HFFc6 (cell line): ENCODE data around the gene ACACB. TPM values are rescaled to one million over a fixed set of nuclear protein-coding genes. Genes with fewer than 3 reads are reported as not detected.
A peak's percentile ranks its signal among the peaks of the same experiment; 100 is the strongest.

Source experiments
- DNase-seq: peaks from one replicate; pipeline ENCODE4 v3.0.0-alpha.2; 2018
- H3K27ac Mint-ChIP-seq: 2 replicates; pipeline ENCODE4 v1.8.0; 2020; ENCODE audit warnings: mild to moderate bottlenecking, mixed read lengths
- H3K27me3 Mint-ChIP-seq: 2 replicates; pipeline ENCODE4 v1.8.0; 2021; ENCODE audit warnings: mild to moderate bottlenecking, moderate library complexity, mixed read lengths; ENCODE audit not compliant: insufficient read depth
- H3K36me3 Mint-ChIP-seq: 2 replicates; pipeline ENCODE4 v1.8.0; 2021; ENCODE audit warnings: low read depth, mixed read lengths
- H3K4me1 Mint-ChIP-seq: 2 replicates; pipeline ENCODE4 v1.8.0; 2020; ENCODE audit warnings: low read depth, mixed read lengths
- H3K4me3 Mint-ChIP-seq: 2 replicates; pipeline ENCODE4 v1.8.0; 2020; ENCODE audit warnings: mild to moderate bottlenecking, moderate library complexity, mixed read lengths
- H3K9me3 Mint-ChIP-seq: 2 replicates; pipeline ENCODE4 v1.8.0; 2020; ENCODE audit warnings: mild to moderate bottlenecking, mixed read lengths
- CTCF ChIP-seq: fragments of 200-600 bp; sonication (generic); IDR thresholded peaks from 2 replicates; pipeline ENCODE4 v1.5.0; 2021; ENCODE audit warnings: antibody characterized with exemption, mild to moderate bottlenecking
- total RNA-seq, 6 experiments: library from RNA; stranded (reverse); fragmentation: NEBNext Ultra II Directional; extraction: Animal tissue kit (Norgen Biotek cat#: 25700); gene quantifications; 2 replicates in 1 of 6; 3 replicates in 5 of 6; pipeline ENCODE4 v1.2.3, GENCODE V29; 2021

The ACACB gene
- total RNA-seq, 6 experiments from 2014 or later = 1.0 to 2.1 (median 1.3) TPM

DNA sequence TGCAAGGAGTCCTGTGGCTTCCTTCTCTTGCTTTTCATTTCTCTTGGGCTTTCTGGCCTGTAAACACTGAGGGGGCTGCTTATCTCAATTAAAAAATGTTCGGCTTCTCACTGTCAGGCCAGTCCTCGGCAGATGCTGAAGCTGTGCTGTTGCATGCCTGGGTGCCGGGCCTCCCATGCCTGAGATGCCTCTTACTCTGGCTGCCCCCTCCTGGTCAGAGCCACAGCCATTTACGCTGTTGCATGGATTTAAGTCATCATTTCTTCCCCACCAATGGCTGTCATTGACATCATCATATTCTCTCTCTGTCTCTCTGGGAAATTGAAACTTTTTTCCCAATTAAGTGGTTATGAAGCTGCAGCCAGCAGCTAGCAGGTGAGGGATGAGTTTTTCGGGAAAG is 139.0 kb downstream of the ACACB start:
- Mint-ChIP-seq H3K36me3 (no peaks in the 10 kb centered on the region), H3K9me3 (peaks cover 19% of the 10 kb centered on the region; the same call in 1 of the 2 replicates), H3K4me3 (no peak overlapping the region), H3K4me1 (no peaks in the 10 kb centered on the region), H3K27me3 (peaks cover 5% of the 10 kb centered on the region), H3K27ac (no peak overlapping the region)
- peak; percentile 44 for TF ChIP-seq CTCF
- DNase-seq = no peak

- Mint-ChIP-seq H3K4me3 (no peak overlapping the region), H3K27me3 (peaks cover 5% of the 10 kb centered on the region), H3K36me3 (no peaks in the 10 kb centered on the region), H3K9me3 (peaks cover 19% of the 10 kb centered on the region; the same call in 1 of the 2 replicates), H3K4me1 (no peaks in the 10 kb centered on the region), H3K27ac (no peak overlapping the region)
- no peak for DNase-seq
- TF ChIP-seq CTCF = no peak
Observed at GRCh38 chr12:109256011-109256410, 139.6 kb downstream of the ACACB start.

DNA sequence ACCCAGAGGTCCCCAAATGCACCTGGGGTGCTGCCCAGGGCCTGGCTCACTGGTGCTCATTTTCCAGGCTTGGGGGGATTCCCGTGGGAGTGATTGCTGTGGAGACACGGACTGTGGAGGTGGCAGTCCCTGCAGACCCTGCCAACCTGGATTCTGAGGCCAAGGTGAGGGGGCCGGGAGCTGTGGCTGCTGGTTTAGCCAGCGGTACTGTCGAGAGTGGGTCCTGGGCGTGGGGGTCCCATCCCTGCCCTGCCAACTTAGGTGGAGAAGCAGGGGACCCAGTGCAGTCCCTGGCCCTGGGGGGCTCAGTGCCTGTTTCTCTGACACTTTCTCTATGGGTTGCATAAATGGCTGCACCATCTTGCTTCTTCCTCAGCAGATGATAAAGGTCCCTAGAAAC is 141.8 kb downstream of the ACACB start:
- no peak for TF ChIP-seq CTCF
- no peak for DNase-seq

DNA sequence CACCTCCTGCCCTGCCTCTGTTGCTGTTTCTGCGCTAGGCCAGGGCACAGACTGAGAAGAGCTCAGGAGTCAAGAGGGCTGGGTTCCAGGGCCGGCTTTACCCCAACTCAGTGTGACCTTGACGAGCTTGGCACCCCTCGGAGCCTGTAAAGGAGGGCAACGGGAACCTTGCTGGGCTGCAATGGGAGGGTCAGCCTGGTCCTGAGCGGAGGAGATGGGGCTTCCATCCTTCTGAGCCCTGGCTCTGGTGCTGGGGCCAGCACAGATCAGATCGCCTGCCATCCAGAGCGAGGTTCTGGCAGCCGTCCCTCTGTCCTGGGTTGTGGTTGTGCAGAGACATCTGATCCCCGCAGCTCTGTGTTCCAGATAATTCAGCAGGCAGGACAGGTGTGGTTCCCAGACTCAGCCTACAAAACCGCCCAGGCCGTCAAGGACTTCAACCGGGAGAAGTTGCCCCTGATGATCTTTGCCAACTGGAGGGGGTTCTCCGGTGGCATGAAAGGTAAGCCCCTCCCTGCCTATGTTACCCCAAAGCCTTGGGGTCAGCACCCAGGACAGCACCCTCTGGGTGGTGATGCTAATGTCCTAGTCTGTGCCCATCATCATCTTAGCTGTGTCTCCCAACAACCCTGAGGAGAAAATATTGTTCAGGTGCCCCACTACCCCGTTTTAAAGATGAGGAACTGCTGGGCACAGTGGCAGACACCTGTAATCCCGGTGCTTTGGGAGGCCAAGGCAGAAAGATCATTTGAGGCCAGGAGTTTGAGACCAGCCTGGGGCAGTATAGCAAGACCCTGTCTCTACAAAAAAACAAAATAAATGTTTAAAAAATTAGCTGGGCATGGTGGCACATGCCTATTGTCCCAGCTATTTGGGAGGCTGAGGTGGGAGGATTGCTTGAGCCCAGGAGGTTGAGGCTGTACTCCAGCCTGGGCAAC is 142.5 kb downstream of the ACACB start:
- Mint-ChIP-seq H3K4me1 (no peaks in the 10 kb centered on the region), H3K9me3 (peaks cover 11% of the 10 kb centered on the region; the same call in 1 of the 2 replicates), H3K27me3 (peaks cover 3% of the 10 kb centered on the region), H3K4me3 (no peak overlapping the region), H3K36me3 (no peaks in the 10 kb centered on the region), H3K27ac (no peak overlapping the region)
- no peak for DNase-seq
- no peak for TF ChIP-seq CTCF

More for the DNA sequence above, 141.8 kb downstream of the ACACB start:
- Mint-ChIP-seq H3K27me3 (peaks cover 3% of the 10 kb centered on the region), H3K4me1 (no peaks in the 10 kb centered on the region), H3K36me3 (no peaks in the 10 kb centered on the region), H3K27ac (no peak overlapping the region), H3K4me3 (no peak overlapping the region), H3K9me3 (peaks cover 18% of the 10 kb centered on the region; the same call in 1 of the 2 replicates)

- H3K4me1 Mint-ChIP-seq = no peaks in the 10 kb centered on the region
- H3K36me3 Mint-ChIP-seq = no peaks in the 10 kb centered on the region
- DNase-seq = no peak
- no peak overlapping the region for H3K4me3 Mint-ChIP-seq
- no peak for TF ChIP-seq CTCF
- H3K27ac Mint-ChIP-seq = no peak overlapping the region
- peaks cover 3% of the 10 kb centered on the region for H3K27me3 Mint-ChIP-seq
- H3K9me3 Mint-ChIP-seq = peaks cover 7% of the 10 kb centered on the region; the same call in 1 of the 2 replicates
Observed at GRCh38 chr12:109259545-109259895, 143.1 kb downstream of the ACACB start.
